GM12872 (cell line): ENCODE results near the gene RPP38.

ENCODE experiments used
- TF ChIP-seq, protein P1 (sequence below): IDR thresholded peaks from 3 replicates; pipeline ENCODE4 v1.5.1; 2011; ENCODE audit warnings: low read depth, mild to moderate bottlenecking, low read length, moderate library complexity; ENCODE audit not compliant: insufficient read depth

The RPP38 gene

DNA sequence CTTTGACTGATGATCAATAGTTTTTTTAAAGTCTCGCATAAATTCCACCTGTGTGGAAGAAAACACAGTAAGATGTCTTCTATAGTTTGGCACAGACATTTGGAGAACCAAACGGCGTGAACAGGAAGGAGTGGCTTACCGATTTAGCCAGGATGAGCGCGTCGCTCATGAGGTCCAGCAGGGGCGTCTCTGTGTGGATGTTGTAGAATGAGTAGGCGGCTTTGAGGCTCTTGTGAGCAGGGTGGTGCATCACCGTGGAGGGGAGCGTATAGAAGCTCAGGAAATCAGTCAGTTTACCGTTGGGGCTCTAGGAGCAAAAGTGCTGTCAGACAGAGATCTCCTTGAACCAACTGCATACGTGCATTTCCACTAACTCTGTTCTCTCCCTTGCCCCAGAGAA lies 15.5 kb downstream of the RPP38 start:
- TF ChIP-seq, protein P1, sequence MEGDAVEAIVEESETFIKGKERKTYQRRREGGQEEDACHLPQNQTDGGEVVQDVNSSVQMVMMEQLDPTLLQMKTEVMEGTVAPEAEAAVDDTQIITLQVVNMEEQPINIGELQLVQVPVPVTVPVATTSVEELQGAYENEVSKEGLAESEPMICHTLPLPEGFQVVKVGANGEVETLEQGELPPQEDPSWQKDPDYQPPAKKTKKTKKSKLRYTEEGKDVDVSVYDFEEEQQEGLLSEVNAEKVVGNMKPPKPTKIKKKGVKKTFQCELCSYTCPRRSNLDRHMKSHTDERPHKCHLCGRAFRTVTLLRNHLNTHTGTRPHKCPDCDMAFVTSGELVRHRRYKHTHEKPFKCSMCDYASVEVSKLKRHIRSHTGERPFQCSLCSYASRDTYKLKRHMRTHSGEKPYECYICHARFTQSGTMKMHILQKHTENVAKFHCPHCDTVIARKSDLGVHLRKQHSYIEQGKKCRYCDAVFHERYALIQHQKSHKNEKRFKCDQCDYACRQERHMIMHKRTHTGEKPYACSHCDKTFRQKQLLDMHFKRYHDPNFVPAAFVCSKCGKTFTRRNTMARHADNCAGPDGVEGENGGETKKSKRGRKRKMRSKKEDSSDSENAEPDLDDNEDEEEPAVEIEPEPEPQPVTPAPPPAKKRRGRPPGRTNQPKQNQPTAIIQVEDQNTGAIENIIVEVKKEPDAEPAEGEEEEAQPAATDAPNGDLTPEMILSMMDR: no peak

GRCh38 chr10:15113766-15114165 lies 16.6 kb downstream of the RPP38 start:
- TF ChIP-seq, protein P1: no peak

GRCh38 chr10:15116225-15116624 lies 19.1 kb downstream of the RPP38 start:
- TF ChIP-seq, protein P1: no peak

DNA sequence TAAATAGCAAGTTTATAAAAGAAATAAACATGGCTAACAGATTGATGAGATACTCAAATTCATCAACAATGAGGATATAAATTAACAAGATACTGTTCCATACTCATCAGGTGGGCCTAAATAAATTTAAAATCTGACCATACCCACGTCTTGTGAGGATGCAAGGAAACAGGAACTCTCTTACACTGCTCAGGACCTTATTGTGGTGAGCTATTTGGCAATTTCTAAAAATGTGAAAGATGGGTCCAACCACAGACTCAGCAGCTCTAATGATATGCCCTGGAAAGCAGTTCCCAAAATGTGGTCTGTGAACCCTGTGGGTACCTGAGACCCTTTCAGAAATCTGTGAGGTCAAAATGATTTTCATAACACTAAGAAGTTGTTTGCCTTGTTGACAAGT lies 21.5 kb downstream of the RPP38 start:
- TF ChIP-seq, protein P1: no peak

GRCh38 chr10:15120523-15120922 lies 23.4 kb downstream of the RPP38 start:
- TF ChIP-seq, protein P1: no peak

DNA sequence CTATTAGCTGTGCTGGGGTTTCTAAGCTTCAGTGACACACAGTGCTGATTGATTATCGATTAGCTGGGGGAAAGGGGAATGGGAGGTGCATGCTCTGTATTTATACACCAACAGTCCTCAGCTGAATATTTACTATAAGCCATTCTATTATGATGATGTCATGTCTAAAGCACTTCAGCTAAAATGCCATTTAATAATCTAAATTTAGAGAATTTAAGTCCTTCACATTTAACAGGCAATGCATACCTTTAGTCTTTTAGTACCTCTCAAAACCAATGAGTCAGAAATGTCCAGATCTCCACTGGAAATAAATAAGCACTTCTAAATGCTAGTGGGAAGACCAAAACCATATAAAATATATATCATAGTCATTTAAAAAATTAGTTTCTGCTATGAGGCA lies 24.6 kb downstream of the RPP38 start:
- TF ChIP-seq, protein P1: no peak

GRCh38 chr10:15122477-15123030 lies 25.4 kb downstream of the RPP38 start:
- TF ChIP-seq, protein P1: no peak

- TF ChIP-seq, protein P1: no peak
Observed at GRCh38 chr10:15123749-15124184, 26.6 kb downstream of the RPP38 start.
